ENCODE measurements around the gene FAXDC2. TPM values are rescaled to one million over a fixed set of nuclear protein-coding genes. Genes with fewer than 3 reads are reported as not detected.

The FAXDC2 gene
- total RNA-seq, 1 donor from 2014 or later = not detected

DNA sequence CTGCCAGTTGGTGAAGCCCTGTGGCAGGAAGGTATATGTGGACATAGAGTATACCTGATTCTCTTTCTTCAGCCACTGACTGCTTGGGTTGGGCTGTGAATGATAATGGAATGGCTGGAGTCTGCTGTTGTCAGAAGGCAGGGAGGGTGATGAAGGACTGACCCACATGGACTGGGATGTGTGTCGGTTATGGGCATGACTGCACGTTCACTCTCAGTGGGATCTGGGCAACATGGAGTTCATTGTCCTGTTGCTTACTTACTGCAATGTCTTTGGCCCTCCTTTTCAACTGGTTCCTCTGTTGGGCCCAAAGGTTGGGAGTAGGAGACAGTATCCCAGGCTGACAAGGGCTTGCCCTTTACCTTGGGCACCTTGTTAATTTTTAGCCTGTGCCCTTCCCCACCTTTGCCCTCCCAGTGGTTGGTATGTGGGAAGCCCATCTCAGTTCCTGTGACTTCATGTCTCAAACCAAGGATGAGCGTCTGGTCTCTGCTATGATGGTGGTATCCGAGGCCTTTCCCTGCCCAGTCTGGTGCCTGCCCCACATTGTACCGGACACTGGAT is 34.6 kb downstream of the FAXDC2 start:
- no peaks in the 10 kb centered on the region for H3K9me3 Mint-ChIP-seq
- H3K4me1 Mint-ChIP-seq = peaks cover 24% of the 10 kb centered on the region
- intact Hi-C loops (cut with micrococcal nuclease) = no loop called here
- no peak for DNase-seq
- H3K36me3 Mint-ChIP-seq (ENCODE audit: low read depth) = peaks cover 64% of the 10 kb centered on the region
- H3K27ac Mint-ChIP-seq = peak overlapping the region; percentile 62
- no peak overlapping the region for H3K4me3 Mint-ChIP-seq
- H3K27me3 Mint-ChIP-seq = no peaks in the 10 kb centered on the region

- Mint-ChIP-seq H3K27ac (no peak overlapping the region), H3K36me3 (ENCODE audit: low read depth) (peaks cover 66% of the 10 kb centered on the region), H3K9me3 (no peaks in the 10 kb centered on the region), H3K27me3 (no peaks in the 10 kb centered on the region), H3K4me3 (no peak overlapping the region), H3K4me1 (peaks cover 24% of the 10 kb centered on the region)
- intact Hi-C loops (cut with micrococcal nuclease) = no loop called here
- no peak for DNase-seq
Observed at GRCh38 chr5:154815025-154815424, 35.4 kb downstream of the FAXDC2 start.

DNA sequence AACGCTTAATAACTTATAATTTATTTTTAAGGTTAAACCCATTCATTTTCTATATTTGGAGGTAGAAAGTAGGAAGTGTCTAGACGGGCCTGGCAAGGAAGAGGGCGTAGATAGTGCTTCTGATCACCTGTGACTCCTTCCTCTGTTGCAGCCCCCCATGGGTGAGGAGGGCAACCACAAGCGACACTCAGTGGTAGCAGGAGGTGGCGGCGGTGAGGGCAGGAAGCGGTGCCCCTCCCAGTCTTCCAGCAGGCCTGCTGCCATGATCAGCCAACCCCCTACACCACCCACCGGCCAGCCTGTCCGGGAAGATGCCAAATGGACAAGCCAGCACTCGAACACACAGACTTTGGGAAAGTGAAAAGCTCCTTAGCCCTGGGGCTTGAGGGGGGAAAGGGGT is 36.7 kb downstream of the FAXDC2 start:
- intact Hi-C loops (cut with micrococcal nuclease) = loop anchor here (2.0 kb wide), 1 partner anchor 59 kb away; the partner anchor contains the start of gene LARP1
- no peaks in the 10 kb centered on the region for H3K27me3 Mint-ChIP-seq

GRCh38 chr5:154813158-154813557 is 37.2 kb downstream of the FAXDC2 start:
- intact Hi-C loops (cut with micrococcal nuclease) = loop anchor here (2.0 kb wide), 1 partner anchor 58 kb away; the partner anchor contains the start of gene LARP1
- peaks cover 70% of the 10 kb centered on the region for H3K36me3 Mint-ChIP-seq (ENCODE audit: low read depth)
- no peak overlapping the region for H3K4me3 Mint-ChIP-seq

More for the DNA sequence above, 36.7 kb downstream of the FAXDC2 start:
- Mint-ChIP-seq H3K4me1 (peaks cover 20% of the 10 kb centered on the region), H3K36me3 (ENCODE audit: low read depth) (peaks cover 65% of the 10 kb centered on the region), H3K4me3 (no peak overlapping the region), H3K27ac (peak overlapping the region; percentile 34), H3K9me3 (no peaks in the 10 kb centered on the region)
- DNase-seq = no peak

DNA sequence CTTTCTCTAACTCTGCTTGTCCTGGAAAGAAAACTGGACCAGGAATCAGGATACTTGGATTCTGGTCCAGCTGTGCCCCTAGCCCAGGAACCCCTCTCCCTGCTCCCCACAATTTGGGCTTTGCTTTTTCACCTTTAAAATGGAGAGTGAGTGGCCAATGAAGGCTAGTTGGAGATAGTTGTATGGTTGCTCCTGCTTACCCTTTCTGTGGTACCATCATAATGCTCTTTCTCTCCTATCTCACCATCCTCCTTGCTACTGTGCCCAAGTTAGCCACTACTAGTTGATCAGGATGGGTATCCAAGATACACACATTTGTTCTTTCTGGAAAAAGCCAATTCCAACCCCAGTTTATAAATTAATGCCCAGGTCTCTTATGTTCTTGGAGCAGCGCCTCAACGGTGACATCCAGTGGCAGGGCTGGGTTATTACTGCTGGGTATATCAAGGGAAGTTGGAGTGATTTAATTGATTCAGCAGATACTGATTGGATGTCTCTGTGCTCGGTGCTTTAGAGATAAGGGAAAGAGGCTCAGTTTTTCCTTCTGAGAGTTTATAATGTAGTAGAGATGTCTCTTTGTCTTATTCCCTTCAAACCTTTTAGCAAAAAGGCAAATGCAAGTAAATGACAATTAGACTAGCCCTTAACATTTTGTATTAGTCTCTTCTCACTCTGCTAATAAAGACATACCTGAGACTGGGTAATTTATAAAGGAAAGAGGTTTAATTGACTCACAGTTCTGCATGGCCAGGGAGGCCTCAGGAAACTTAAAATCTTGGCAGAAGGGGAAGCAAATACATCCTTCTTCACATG is 38.5 kb downstream of the FAXDC2 start:
- intact Hi-C loops (cut with micrococcal nuclease) = loop anchor here (1.0 to 2.0 kb wide), 2 partner anchors 57 to 162 kb away; partner anchors contain the start of gene LARP1
- Mint-ChIP-seq H3K36me3 (ENCODE audit: low read depth) (peaks cover 69% of the 10 kb centered on the region), H3K4me1 (peaks cover 17% of the 10 kb centered on the region), H3K27me3 (no peaks in the 10 kb centered on the region), H3K27ac (no peak overlapping the region), H3K9me3 (no peaks in the 10 kb centered on the region), H3K4me3 (no peak overlapping the region)
- peak; percentile 87 for DNase-seq

More at GRCh38 chr5:154813158-154813557, 37.2 kb downstream of the FAXDC2 start:
- H3K27me3 Mint-ChIP-seq = no peaks in the 10 kb centered on the region
- no peak overlapping the region for H3K27ac Mint-ChIP-seq
- no peaks in the 10 kb centered on the region for H3K9me3 Mint-ChIP-seq
- DNase-seq = no peak
- peaks cover 19% of the 10 kb centered on the region for H3K4me1 Mint-ChIP-seq

GRCh38 chr5:154811239-154811638 is 39.2 kb downstream of the FAXDC2 start:
- DNase-seq = no peak
- no peaks in the 10 kb centered on the region for H3K27me3 Mint-ChIP-seq
- no peak overlapping the region for H3K27ac Mint-ChIP-seq
- no peak overlapping the region for H3K4me3 Mint-ChIP-seq
- peaks cover 13% of the 10 kb centered on the region for H3K4me1 Mint-ChIP-seq
- H3K36me3 Mint-ChIP-seq (ENCODE audit: low read depth) = peaks cover 70% of the 10 kb centered on the region
- no peaks in the 10 kb centered on the region for H3K9me3 Mint-ChIP-seq
- intact Hi-C loops (cut with micrococcal nuclease) = no loop called here

GRCh38 chr5:154806176-154806575 is 44.2 kb downstream of the FAXDC2 start:
- Mint-ChIP-seq H3K36me3 (ENCODE audit: low read depth) (peaks cover 78% of the 10 kb centered on the region), H3K9me3 (no peaks in the 10 kb centered on the region), H3K27ac (no peak overlapping the region), H3K4me3 (no peak overlapping the region), H3K4me1 (peaks cover 2% of the 10 kb centered on the region), H3K27me3 (no peaks in the 10 kb centered on the region)
- no peak for DNase-seq
- intact Hi-C loops (cut with micrococcal nuclease) = no loop called here

DNA sequence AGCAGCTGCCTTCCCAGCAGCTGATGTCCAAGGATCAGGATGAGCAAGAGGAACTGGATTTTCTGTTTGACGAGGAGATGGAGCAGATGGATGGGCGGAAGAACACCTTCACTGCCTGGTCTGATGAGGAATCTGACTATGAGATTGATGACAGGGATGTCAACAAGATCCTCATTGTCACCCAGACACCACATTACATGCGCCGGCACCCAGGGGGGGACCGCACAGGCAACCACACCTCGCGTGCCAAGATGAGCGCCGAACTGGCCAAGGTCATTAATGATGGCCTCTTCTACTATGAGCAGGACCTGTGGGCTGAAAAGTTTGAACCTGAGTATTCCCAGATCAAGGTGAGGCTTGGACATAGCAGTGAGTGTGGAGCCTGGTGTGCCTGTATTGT is 48.4 kb downstream of the FAXDC2 start:
- H3K36me3 Mint-ChIP-seq (ENCODE audit: low read depth) = peaks cover 76% of the 10 kb centered on the region
- no peak overlapping the region for H3K4me3 Mint-ChIP-seq
- peak overlapping the region; percentile 9 for H3K27ac Mint-ChIP-seq
- no peaks in the 10 kb centered on the region for H3K9me3 Mint-ChIP-seq
- H3K27me3 Mint-ChIP-seq = no peaks in the 10 kb centered on the region
- H3K4me1 Mint-ChIP-seq = peaks cover 15% of the 10 kb centered on the region
- DNase-seq = no peak
- intact Hi-C loops (cut with micrococcal nuclease) = no loop called here

DNA sequence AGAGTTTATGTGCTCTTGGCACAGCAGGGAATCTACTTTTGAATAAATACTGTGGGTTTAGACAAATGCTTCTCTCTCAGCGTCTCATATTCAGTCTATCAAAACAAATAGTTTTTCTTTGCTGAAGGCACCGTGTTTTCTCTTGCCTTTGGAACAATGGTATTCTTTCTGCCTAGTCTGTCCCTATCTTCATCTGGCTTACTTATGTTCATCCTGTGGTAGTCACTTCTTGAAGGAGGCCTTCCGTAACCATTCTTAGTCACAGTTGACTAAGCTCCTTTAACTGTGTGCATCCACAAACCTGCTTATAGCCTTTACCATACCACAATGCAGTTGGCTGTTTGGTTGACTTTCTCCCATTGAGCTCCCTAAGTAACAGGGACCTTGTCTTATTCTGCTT is 49.3 kb downstream of the FAXDC2 start:
- no peak for DNase-seq
- H3K4me3 Mint-ChIP-seq = no peak overlapping the region
- H3K27ac Mint-ChIP-seq = no peak overlapping the region
- peaks cover 15% of the 10 kb centered on the region for H3K4me1 Mint-ChIP-seq
- peaks cover 76% of the 10 kb centered on the region for H3K36me3 Mint-ChIP-seq (ENCODE audit: low read depth)
- H3K27me3 Mint-ChIP-seq = no peaks in the 10 kb centered on the region
- intact Hi-C loops (cut with micrococcal nuclease) = no loop called here
- H3K9me3 Mint-ChIP-seq = no peaks in the 10 kb centered on the region

DNA sequence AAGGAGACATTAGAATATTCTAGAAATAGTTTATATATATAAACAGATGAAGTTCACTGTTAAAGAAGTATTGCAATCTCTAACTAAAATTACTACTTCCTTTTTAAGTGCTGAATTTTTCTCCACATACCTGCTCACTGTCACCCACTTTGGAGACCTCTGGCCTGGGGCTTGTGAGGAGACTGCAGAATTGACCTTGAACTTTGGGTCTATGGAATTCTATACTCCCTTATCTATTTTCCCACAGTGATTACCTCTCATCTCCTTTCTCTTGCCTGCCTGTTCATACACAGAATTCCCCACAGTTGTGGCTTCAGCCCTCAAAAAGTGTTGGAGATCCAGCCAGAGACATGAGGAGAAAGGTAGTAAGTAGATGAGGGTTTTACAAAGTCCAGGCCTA is 49.8 kb downstream of the FAXDC2 start:
- no peak overlapping the region for H3K27ac Mint-ChIP-seq
- H3K27me3 Mint-ChIP-seq = no peaks in the 10 kb centered on the region
- H3K9me3 Mint-ChIP-seq = no peaks in the 10 kb centered on the region
- H3K4me3 Mint-ChIP-seq = no peak overlapping the region
- no peak for DNase-seq
- intact Hi-C loops (cut with micrococcal nuclease) = no loop called here
- peaks cover 71% of the 10 kb centered on the region for H3K36me3 Mint-ChIP-seq (ENCODE audit: low read depth)
- H3K4me1 Mint-ChIP-seq = peaks cover 15% of the 10 kb centered on the region

DNA sequence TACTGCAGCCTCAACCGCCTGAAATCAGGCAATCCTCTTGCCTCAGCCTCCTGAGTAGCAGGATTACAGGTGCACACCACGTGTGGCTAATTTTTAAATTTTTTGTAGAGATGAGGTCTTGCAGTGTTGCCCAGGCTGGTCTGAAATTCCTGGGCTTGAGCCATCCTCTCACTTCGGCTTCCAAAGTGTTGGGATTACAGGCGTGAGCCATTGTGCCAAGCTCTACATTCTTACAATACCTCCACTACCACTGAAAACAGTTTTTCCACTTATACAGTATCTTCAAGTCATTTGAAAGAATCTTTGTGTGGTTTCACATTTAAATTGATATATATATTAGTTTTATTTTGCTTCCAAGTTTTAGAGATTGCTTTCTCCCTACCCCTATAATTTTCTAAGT is 52.6 kb downstream of the FAXDC2 start:
- H3K27me3 Mint-ChIP-seq = no peaks in the 10 kb centered on the region
- H3K27ac Mint-ChIP-seq = no peak overlapping the region
- peaks cover 15% of the 10 kb centered on the region for H3K4me1 Mint-ChIP-seq
- peaks cover 72% of the 10 kb centered on the region for H3K36me3 Mint-ChIP-seq (ENCODE audit: low read depth)
- no peaks in the 10 kb centered on the region for H3K9me3 Mint-ChIP-seq
- no peak for DNase-seq
- H3K4me3 Mint-ChIP-seq = no peak overlapping the region
- intact Hi-C loops (cut with micrococcal nuclease) = no loop called here

DNA sequence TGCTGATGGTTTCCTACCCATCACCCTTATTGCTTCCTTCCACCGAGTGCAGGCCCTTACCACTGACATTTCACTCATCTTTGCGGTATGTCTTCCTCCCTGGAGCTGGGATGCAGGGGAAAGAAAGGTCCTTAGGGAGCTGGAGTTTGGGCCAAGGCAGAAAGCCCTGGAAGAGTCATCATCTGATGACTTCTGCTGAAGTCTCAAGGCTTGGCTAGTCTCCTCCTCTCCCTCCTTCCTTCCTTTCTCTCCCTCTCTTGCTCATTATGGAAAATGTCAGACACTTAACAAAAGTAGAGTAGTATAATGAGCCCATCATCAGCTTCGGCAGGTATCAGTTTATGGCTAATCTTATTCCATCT is 55.2 kb downstream of the FAXDC2 start:
- Mint-ChIP-seq H3K4me1 (peaks cover 12% of the 10 kb centered on the region), H3K4me3 (no peak overlapping the region), H3K36me3 (ENCODE audit: low read depth) (peaks cover 65% of the 10 kb centered on the region), H3K27me3 (no peaks in the 10 kb centered on the region), H3K27ac (no peak overlapping the region), H3K9me3 (no peaks in the 10 kb centered on the region)
- DNase-seq = no peak
- intact Hi-C loops (cut with micrococcal nuclease) = no loop called here

- DNase-seq = no peak
- no peaks in the 10 kb centered on the region for H3K9me3 Mint-ChIP-seq
- intact Hi-C loops (cut with micrococcal nuclease) = no loop called here
- peaks cover 8% of the 10 kb centered on the region for H3K4me1 Mint-ChIP-seq
- H3K36me3 Mint-ChIP-seq (ENCODE audit: low read depth) = peaks cover 64% of the 10 kb centered on the region
- no peak overlapping the region for H3K27ac Mint-ChIP-seq
- no peak overlapping the region for H3K4me3 Mint-ChIP-seq
- H3K27me3 Mint-ChIP-seq = no peaks in the 10 kb centered on the region
Observed at GRCh38 chr5:154794525-154795234, 55.7 kb downstream of the FAXDC2 start.

Data from activated CD4-positive, alpha-beta T cell treated with anti-CD3 and anti-CD28 coated beads, Interleukin-2, amount 10 ng/mL, durations not matched to agents 24 days and 14 days (primary cell).